B cell (primary cell): Measurements from ENCODE around the gene PDZD8. TPM values are rescaled to one million over a fixed set of nuclear protein-coding genes. Genes with fewer than 3 reads are reported as not detected.

Source experiments
- ATAC-seq: fragments of 200-7000 bp; cut with Tn5 transposase; one replicate; pipeline ENCODE4 v1.10.0; 2021; ENCODE audit warnings: low read depth, mild to moderate bottlenecking, moderate number of reproducible peaks, moderate library complexity
- CTCF ChIA-PET: fragments of 350-600 bp; sonication (Branson Sonifier 250); formaldehyde crosslinking; loops from one replicate; lab custom pipeline; 2021; ENCODE audit warnings: antibody characterized with exemption, inconsistent platforms; lab: Charles Lee
- POLR2A ChIA-PET: fragments of 350-600 bp; sonication (Branson Sonifier 250); formaldehyde crosslinking; loops from one replicate; lab custom pipeline; 2021; ENCODE audit warnings: antibody characterized with exemption; lab: Charles Lee
- DNase-seq: peaks from one replicate; pipeline ENCODE4 v3.0.0; 2013
- H2AFZ ChIP-seq: 2 replicates; pipeline ENCODE4 v1.6.1; 2012; ENCODE audit warnings: mild to moderate bottlenecking, low read depth, low read length; ENCODE audit not compliant: insufficient read depth, poor library complexity, severe bottlenecking
- H3K27ac ChIP-seq, 2 donors: 1 replicate in 1 of 2; 2 replicates in 1 of 2; pipeline ENCODE4 v1.5.1; 2012 to 2013; ENCODE audit warnings: low read length in 2 of 2, mild to moderate bottlenecking in 2 of 2, moderate library complexity in 1 of 2
- H3K27me3 ChIP-seq, 4 experiments: fragments of 200-600 bp in 1 of 4; sonication (generic) in 1 of 4; replicated peaks in 1 of 4; 1 replicate in 2 of 4; 2 replicates in 2 of 4; pipeline versions ENCODE4 v1.6.1 to v1.7.0; 2013 to 2016; ENCODE audit warnings: low read length in 3 of 4, mild to moderate bottlenecking in 2 of 4, mixed read lengths in 1 of 4, moderate library complexity in 1 of 4; ENCODE audit not compliant: insufficient read depth in 4 of 4, control insufficient read depth in 3 of 4; ENCODE audit errors: control extremely low read depth in 1 of 4
- H3K36me3 ChIP-seq, 2 experiments: replicated peaks in 1 of 2; 1 replicate in 1 of 2; 2 replicates in 1 of 2; pipeline versions ENCODE4 v1.6.1 to v1.7.1; 2013; ENCODE audit warnings: low read length in 1 of 2; ENCODE audit not compliant: insufficient read depth in 2 of 2, control insufficient read depth in 1 of 2; ENCODE audit errors: control extremely low read depth in 1 of 2, extremely low read depth in 1 of 2
- H3K4me1 ChIP-seq, 2 donors: fragments of 200-600 bp in 1 of 2; sonication (generic) in 1 of 2; 1 replicate in 1 of 2; 2 replicates in 1 of 2; pipeline versions ENCODE4 v1.5.1 to v1.6.1; 2013 to 2017; ENCODE audit warnings: low read length in 2 of 2; ENCODE audit not compliant: control insufficient read depth in 2 of 2, insufficient read depth in 2 of 2
- H3K4me2 ChIP-seq: replicated peaks from 2 replicates; pipeline ENCODE3; 2012; ENCODE audit warnings: mild to moderate bottlenecking, low read depth, low read length; ENCODE audit not compliant: poor library complexity, severe bottlenecking
- H3K4me3 ChIP-seq, 5 experiments: fragments of 200-600 bp in 1 of 5; sonication (generic) in 1 of 5; 1 replicate in 3 of 5; 2 replicates in 2 of 5; pipeline versions ENCODE4 v1.5.1 to v1.7.0; 2011 to 2016; ENCODE audit warnings: low read length in 4 of 5, mild to moderate bottlenecking in 4 of 5, low read depth in 2 of 5, control low read depth in 1 of 5, moderate library complexity in 1 of 5; ENCODE audit not compliant: insufficient read depth in 1 of 5; ENCODE audit errors: control extremely low read depth in 1 of 5, extremely low read depth in 1 of 5
- H3K79me2 ChIP-seq: fragments of 200-600 bp; sonication (generic); one replicate; pipeline ENCODE4 v1.6.0; 2016; ENCODE audit warnings: low read length; ENCODE audit not compliant: control insufficient read depth, insufficient read depth
- H3K9ac ChIP-seq: fragments of 200-600 bp; sonication (generic); 2 replicates; pipeline ENCODE4 v1.6.1; 2017; ENCODE audit warnings: mild to moderate bottlenecking, low read length, moderate library complexity
- H3K9me3 ChIP-seq, 3 donors: one replicate each; pipeline versions ENCODE4 v1.6.1 to v1.7.1; 2013; ENCODE audit warnings: low read length in 2 of 3; ENCODE audit not compliant: control insufficient read depth in 2 of 3, insufficient read depth in 1 of 3; ENCODE audit errors: control extremely low read depth in 1 of 3
- H4K20me1 ChIP-seq: 2 replicates; pipeline ENCODE4 v1.6.0; 2012; ENCODE audit warnings: mild to moderate bottlenecking, low read length; ENCODE audit not compliant: insufficient read depth, control insufficient read depth, poor library complexity, severe bottlenecking
- H3K27ac Mint-ChIP-seq: one replicate; pipeline ENCODE4 v1.8.0; 2021; ENCODE audit warnings: mixed read lengths
- H3K27me3 Mint-ChIP-seq: one replicate; pipeline ENCODE4 v1.8.0; 2021; ENCODE audit warnings: mixed read lengths
- H3K4me1 Mint-ChIP-seq: one replicate; pipeline ENCODE4 v1.8.0; 2021; ENCODE audit warnings: mixed read lengths
- H3K4me3 Mint-ChIP-seq: one replicate; pipeline ENCODE4 v1.8.0; 2021; ENCODE audit warnings: mixed read lengths
- H3K9me3 Mint-ChIP-seq: one replicate; pipeline ENCODE4 v1.8.0; 2022; ENCODE audit warnings: mixed read lengths; ENCODE audit not compliant: insufficient read depth
- CTCF ChIP-seq: fragments of 200-600 bp; IDR thresholded peaks from one replicate; pipeline ENCODE4 v1.8.0; 2022; ENCODE audit warnings: antibody characterized with exemption, mild to moderate bottlenecking
- EZH2 ChIP-seq: IDR thresholded peaks from 2 replicates; pipeline ENCODE4 v1.6.1; 2012; ENCODE audit warnings: borderline replicate concordance, low read depth, mild to moderate bottlenecking, moderate library complexity, low read length; ENCODE audit not compliant: insufficient read depth, poor library complexity, severe bottlenecking
- WGBS: methylation state at CpG from one replicate; pipeline ENCODE4 v1.1.5; 2013; ENCODE audit warnings: missing lambda C conversion rate; ENCODE audit not compliant: insufficient coverage; 5-methylcytosine and 5-hydroxymethylcytosine counted together
- intact Hi-C: fragments of 100-400 bp; cut with micrococcal nuclease; formaldehyde crosslinking; loops from one replicate; pipeline ENCODE4 v1.10.0; 2022
- polyA plus RNA-seq: library from polyadenylated mRNA; depleted of rRNA; stranded (reverse); fragments of >200 nt; gene quantifications from 2 replicates; pipeline ENCODE4 v1.2.3, GENCODE V29; 2012
- total RNA-seq, 2 donors: library from RNA; stranded (reverse); fragments of 120-200 nt in 1 of 2; gene quantifications; 1 replicate in 1 of 2; 2 replicates in 1 of 2; pipeline versions ENCODE4 v1.2.3 to v1.2.4, GENCODE V29; 2013 to 2022

The PDZD8 gene
- total and polyA plus RNA-seq, 2 donors (not counting 1 experiment from before 2014, with no cell fraction given): 4.9 to 13.2 TPM

- no peak for DNase-seq
- Mint-ChIP-seq H3K4me1 (no peaks in the 10 kb centered on the region), H3K27ac (no peak overlapping the region), H3K4me3 (no peak overlapping the region), H3K27me3 (peaks cover 16% of the 10 kb centered on the region), H3K9me3 (no peaks in the 10 kb centered on the region)
- no peaks in the 10 kb centered on the region for H3K9me3 ChIP-seq
- TF ChIP-seq CTCF (no peak), EZH2 (no peak)
- H3K27me3 ChIP-seq: no peaks in the 10 kb centered on the region
- no peak overlapping the region for H3K9ac ChIP-seq
- no peak for ATAC-seq
- no peak overlapping the region for H3K4me3 ChIP-seq
- no peak overlapping the region for H3K4me2 ChIP-seq
- H3K27ac ChIP-seq: no peak overlapping the region
- H4K20me1 ChIP-seq: no peaks in the 10 kb centered on the region
- ChIA-PET CTCF (no interaction called here), POLR2A (no interaction called here)
- no peaks in the 10 kb centered on the region for H3K36me3 ChIP-seq
- H3K79me2 ChIP-seq: no peaks in the 10 kb centered on the region
- H2AFZ ChIP-seq: no peak overlapping the region
- intact Hi-C loops: no loop called here
- WGBS: no CpG with 5 or more reads among the region's 3 CpGs
- H3K4me1 ChIP-seq: no peaks in the 10 kb centered on the region
These were observed 25.1 kb upstream of the PDZD8 start for GRCh38 chr10:117400329-117400728.

GRCh38 chr10:117399341-117400196 lies 24.3 kb upstream of the PDZD8 start:
- Histone ChIP-seq H3K27me3 (no peaks in the 10 kb centered on the region), H3K27ac (no peak overlapping the region), H3K9me3 (no peaks in the 10 kb centered on the region), H3K9ac (no peak overlapping the region), H2AFZ (no peak overlapping the region), H3K4me2 (no peak overlapping the region), H3K36me3 (no peaks in the 10 kb centered on the region), H3K4me1 (no peaks in the 10 kb centered on the region), H3K4me3 (no peak overlapping the region), H4K20me1 (no peaks in the 10 kb centered on the region), H3K79me2 (no peaks in the 10 kb centered on the region)
- intact Hi-C loops: no loop called here
- no peak for TF ChIP-seq EZH2
- TF ChIP-seq CTCF: no peak
- DNase-seq (no peak), ATAC-seq (no peak)
- Mint-ChIP-seq H3K27ac (no peak overlapping the region), H3K9me3 (no peaks in the 10 kb centered on the region), H3K4me1 (no peaks in the 10 kb centered on the region), H3K4me3 (no peak overlapping the region), H3K27me3 (peaks cover 16% of the 10 kb centered on the region)
- ChIA-PET POLR2A (no interaction called here), CTCF (no interaction called here)
- WGBS: 75% methylated on average over 3 of the region's 6 CpGs
